ENCODE data around the gene STC2. TPM values are rescaled to one million over a fixed set of nuclear protein-coding genes. Genes with fewer than 3 reads are reported as not detected.

The STC2 gene
- total and polyA plus RNA-seq, 10 of the 15 experiments (the other 5 are each of a cell fraction or from before 2014, with no cell fraction given), result 0.05 to 4.8 (median 2.0) TPM

DNA sequence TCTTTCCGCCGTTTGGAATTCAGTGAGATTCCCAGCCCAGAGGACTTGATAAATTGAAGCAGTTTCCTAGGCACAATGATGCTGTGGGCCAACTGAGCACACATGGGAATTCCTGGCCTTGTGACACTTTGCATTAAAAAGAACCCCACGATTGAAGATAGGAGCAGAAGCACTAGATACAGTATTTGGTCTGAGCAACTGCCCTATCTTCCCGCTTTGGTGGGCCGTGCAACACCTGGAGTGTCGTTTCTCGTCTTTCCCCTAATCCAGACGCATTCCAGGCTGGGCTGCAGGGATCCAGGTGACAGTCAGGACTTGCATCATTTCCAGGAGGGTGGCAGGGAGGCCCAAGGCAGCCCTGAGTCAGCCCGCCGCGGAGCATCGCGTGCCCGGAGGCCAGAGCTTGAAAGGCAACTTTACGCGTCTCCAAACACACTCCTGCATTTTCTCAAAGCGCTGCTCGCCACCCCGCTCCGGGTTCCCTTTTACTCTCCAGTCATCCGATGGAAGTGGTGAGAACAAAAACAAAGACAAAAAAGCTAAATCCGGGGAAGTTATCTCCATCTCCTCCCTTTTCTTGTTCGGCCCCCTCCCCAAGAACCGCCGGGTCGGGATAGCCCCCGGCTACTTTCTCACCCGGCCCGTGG is 753 bp upstream of the STC2 start:
- Histone ChIP-seq H3K79me2 (ENCODE audit: control insufficient read depth, insufficient read depth, low read length) (peaks cover 12% of the 10 kb centered on the region), H3K27ac (ENCODE audit: control insufficient read depth, insufficient read depth) (peak overlapping the region; percentile 32), H2AFZ (ENCODE audit: control insufficient read depth, low read depth, low read length) (peak overlapping the region; percentile 48; the same call in 1 of the 2 replicates), H3K27me3 (replicated peaks in 1 of 2; ENCODE audit: control insufficient read depth in 2 of 2, insufficient read depth in 2 of 2, low read length in 1 of 2) (peaks cover 2 to 4% of the 10 kb centered on the region in 2 experiments; a peak in 2 of 4 replicates), H4K20me1 (ENCODE audit: control insufficient read depth, insufficient read depth) (no peaks in the 10 kb centered on the region), H3K4me2 (ENCODE audit: control insufficient read depth, insufficient read depth) (peak overlapping the region; percentile 79), H3K9me3 (replicated peaks; ENCODE audit: control insufficient read depth, insufficient read depth, low read length) (no peaks in the 10 kb centered on the region; the same call in none of the 3 replicates), H3K4me1 (ENCODE audit: control insufficient read depth, insufficient read depth, low read length) (no peaks in the 10 kb centered on the region; the same call in 1 of the 2 replicates), H3K4me3 (peak overlapping the region; percentile 70), H3K36me3 (ENCODE audit: control insufficient read depth in 2 of 2, insufficient read depth in 2 of 2, low read length in 1 of 2) (no peaks in the 10 kb centered on the region), H3K9ac (ENCODE audit: control insufficient read depth, insufficient read depth, low read length) (peak overlapping the region; percentile 60)
- TF ChIP-seq HDAC2 (IDR thresholded peaks at IDR 0.05), result 0 out of 2 replicates have a peak, but pooled peaks have one; percentile 41
- peak; percentile 62 for TF ChIP-seq HDAC6 (IDR thresholded peaks at IDR 0.05; ENCODE audit: unreplicated experiment)
- TF ChIP-seq POLR2AphosphoS2 (IDR thresholded peaks at IDR 0.05; ENCODE audit: low read depth, low read length), result no peak
- FAIRE-seq, result no peak
- intact Hi-C loops (cut with micrococcal nuclease; ENCODE audit: unreplicated experiment), result no loop called here
- CTCF ChIA-PET, result interaction anchor here (6.9 kb wide), 1 partner anchor 35 kb away, joined by 79 read pairs; no protein-coding TSS in a partner anchor
- SMC1A ChIA-PET (ENCODE audit: uncharacterized antibody, unreplicated experiment), result interaction anchor here (3.9 kb wide), 1 partner anchor 35 kb away, joined by 29 read pairs; no protein-coding TSS in a partner anchor
- WGBS (ENCODE audit: insufficient coverage, insufficient replicate concordance, low lambda C conversion rate, missing lambda C conversion rate), result 37% methylated on average over 28 of the region's 29 CpGs
- RAD21 ChIA-PET (ENCODE audit: unreplicated experiment), result interaction anchor here (1.2 to 1.4 kb wide), 2 partner anchors 33 to 345 kb away, joined by 4 read pairs; partner anchors contain the start of gene ATP6V0E1
- POLR2A ChIA-PET, result interaction anchor here (0.8 kb wide), 1 partner anchor 272 kb away, joined by 3 read pairs; no protein-coding TSS in a partner anchor
- in situ Hi-C loops (cut with MboI), result no loop called here
- no peak for ATAC-seq
- no peak for DNase-seq (ENCODE audit: low read depth, low spot score)
- BruUV-seq (replicated peaks), result no TSS peak

DNA sequence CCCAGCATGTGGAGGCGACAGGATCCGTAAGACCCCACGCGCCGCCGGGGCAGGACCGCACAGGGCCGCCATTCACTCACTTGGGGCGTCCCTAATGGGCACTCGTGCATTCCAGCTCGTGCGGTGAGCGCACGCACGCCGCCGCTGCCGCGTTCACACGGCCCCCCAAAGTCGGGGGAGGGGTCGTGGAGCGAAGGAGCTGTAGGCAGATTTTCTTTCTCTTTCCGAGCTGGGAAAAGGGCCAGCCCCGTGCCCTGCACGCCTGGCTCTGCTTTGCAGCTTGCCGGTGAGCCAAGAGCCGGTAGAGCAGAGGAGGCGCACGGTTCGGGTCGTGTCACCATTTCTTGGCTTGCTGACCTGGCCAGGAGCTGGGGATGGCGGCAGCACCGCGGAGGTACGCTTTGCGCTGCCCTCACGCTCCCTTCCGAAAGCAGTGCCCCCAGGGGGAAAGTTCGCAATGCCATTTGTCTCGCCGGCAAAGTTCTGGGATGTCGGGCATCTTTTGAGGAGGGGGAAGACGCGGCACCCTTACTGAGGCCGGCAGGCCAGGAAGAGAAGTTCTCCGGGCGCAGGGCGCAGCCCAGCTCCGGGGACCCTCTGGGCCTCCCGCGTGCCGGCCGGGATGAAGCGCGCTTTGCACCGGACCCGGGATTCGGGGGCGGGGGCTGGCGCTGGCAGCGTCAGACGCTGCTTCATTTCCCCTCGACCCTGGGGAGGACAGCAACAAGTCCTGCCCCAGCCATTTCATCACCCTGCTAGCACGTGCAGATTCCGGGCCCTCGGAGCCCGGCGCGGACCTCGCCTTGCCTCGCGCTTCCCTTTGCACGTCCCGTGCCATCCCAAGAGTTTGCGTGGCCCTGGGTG is 898 bp downstream of the STC2 start:
- H2AFZ ChIP-seq (ENCODE audit: control insufficient read depth, low read depth, low read length), result no peak overlapping the region
- H4K20me1 ChIP-seq (ENCODE audit: control insufficient read depth, insufficient read depth), result no peaks in the 10 kb centered on the region
- no peak overlapping the region; the same call in 1 of the 2 replicates for H3K9ac ChIP-seq (ENCODE audit: control insufficient read depth, insufficient read depth, low read length)
- no peak overlapping the region for H3K27ac ChIP-seq (ENCODE audit: control insufficient read depth, insufficient read depth)
- peaks cover 2 to 4% of the 10 kb centered on the region in 2 experiments; a peak in 2 of 4 replicates for H3K27me3 ChIP-seq (replicated peaks in 1 of 2; ENCODE audit: control insufficient read depth in 2 of 2, insufficient read depth in 2 of 2, low read length in 1 of 2)
- no peaks in the 10 kb centered on the region; the same call in none of the 3 replicates for H3K9me3 ChIP-seq (replicated peaks; ENCODE audit: control insufficient read depth, insufficient read depth, low read length)
- H3K4me1 ChIP-seq (ENCODE audit: control insufficient read depth, insufficient read depth, low read length), result no peaks in the 10 kb centered on the region; the same call in 1 of the 2 replicates
- peaks cover 12% of the 10 kb centered on the region for H3K79me2 ChIP-seq (ENCODE audit: control insufficient read depth, insufficient read depth, low read length)
- H3K36me3 ChIP-seq (ENCODE audit: control insufficient read depth in 2 of 2, insufficient read depth in 2 of 2, low read length in 1 of 2), result no peaks in the 10 kb centered on the region
- no peak for DNase-seq (ENCODE audit: low read depth, low spot score)
- WGBS (ENCODE audit: insufficient coverage, insufficient replicate concordance, low lambda C conversion rate, missing lambda C conversion rate), result 42% methylated on average over 73 of the region's 76 CpGs
- intact Hi-C loops (cut with micrococcal nuclease; ENCODE audit: unreplicated experiment), result no loop called here
- no TSS peak for BruUV-seq (replicated peaks)
- no peak for FAIRE-seq
- H3K4me2 ChIP-seq (ENCODE audit: control insufficient read depth, insufficient read depth), result peak overlapping the region; percentile 79
- TF ChIP-seq, protein P1, sequence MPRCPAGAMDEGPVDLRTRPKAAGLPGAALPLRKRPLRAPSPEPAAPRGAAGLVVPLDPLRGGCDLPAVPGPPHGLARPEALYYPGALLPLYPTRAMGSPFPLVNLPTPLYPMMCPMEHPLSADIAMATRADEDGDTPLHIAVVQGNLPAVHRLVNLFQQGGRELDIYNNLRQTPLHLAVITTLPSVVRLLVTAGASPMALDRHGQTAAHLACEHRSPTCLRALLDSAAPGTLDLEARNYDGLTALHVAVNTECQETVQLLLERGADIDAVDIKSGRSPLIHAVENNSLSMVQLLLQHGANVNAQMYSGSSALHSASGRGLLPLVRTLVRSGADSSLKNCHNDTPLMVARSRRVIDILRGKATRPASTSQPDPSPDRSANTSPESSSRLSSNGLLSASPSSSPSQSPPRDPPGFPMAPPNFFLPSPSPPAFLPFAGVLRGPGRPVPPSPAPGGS (IDR thresholded peaks at IDR 0.05; ENCODE audit: borderline replicate concordance, insufficient read depth, low read depth, low read length, poor library complexity, severe bottlenecking), result no peak
- TF ChIP-seq SUZ12 (IDR thresholded peaks at IDR 0.05; ENCODE audit: unreplicated experiment) (peak; percentile 13), CREM (IDR thresholded peaks at IDR 0.05; ENCODE audit: low read depth) (no peak), STAT3 (IDR thresholded peaks at IDR 0.05; ENCODE audit: low read depth, low read length) (no peak), SPI1 (IDR thresholded peaks at IDR 0.05; ENCODE audit: borderline replicate concordance, insufficient read depth, low read depth, low read length) (no peak), GABPA (IDR thresholded peaks at IDR 0.05; ENCODE audit: low read depth) (no peak), ZNF274 (IDR thresholded peaks at IDR 0.05; ENCODE audit: insufficient read depth, insufficient read length) (no peak), BHLHE40 (IDR thresholded peaks at IDR 0.05; ENCODE audit: borderline replicate concordance in 1 of 2, low read depth in 2 of 2, low read length in 1 of 2) (peak in 1 of 2 experiments; percentile 17; a peak in 1 of 4 replicates), YY1 (IDR thresholded peaks at IDR 0.05; ENCODE audit: low read depth, low read length) (no peak)
- RAD21 ChIA-PET (ENCODE audit: unreplicated experiment), result no interaction called here
- SMC1A ChIA-PET (ENCODE audit: uncharacterized antibody, unreplicated experiment), result interaction anchor here (1.0 kb wide), 1 partner anchor 257 kb away, joined by 4 read pairs; no protein-coding TSS in a partner anchor
- ATAC-seq, result no peak
- CTCF ChIA-PET, result interaction anchor here (6.9 kb wide), 1 partner anchor 33 kb away, joined by 79 read pairs; no protein-coding TSS in a partner anchor
- in situ Hi-C loops (cut with MboI), result no loop called here
- H3K4me3 ChIP-seq, result peak overlapping the region; percentile 70
- POLR2A ChIA-PET, result no interaction called here

Measured in GM12878 (cell line).